GM18867 (cell line): Measurements from ENCODE around the gene ZNF740.

Source experiments
- ATAC-seq: cut with Tn5 transposase; IDR thresholded peaks from one replicate; pipeline ENCODE4 v1.9.1; 2021; ENCODE audit warnings: mild to moderate bottlenecking, moderate library complexity; ENCODE audit not compliant: unreplicated experiment

Gene ZNF740

GRCh38 chr12:53224061-53224896 is 43.8 kb downstream of the ZNF740 start:
- ATAC-seq = no peak

GRCh38 chr12:53224897-53225634 is 44.5 kb downstream of the ZNF740 start:
- no peak for ATAC-seq

GRCh38 chr12:53225635-53226424 is 45.3 kb downstream of the ZNF740 start:
- no peak for ATAC-seq

- ATAC-seq = no peak
Observed at GRCh38 chr12:53226815-53227214, 46.3 kb downstream of the ZNF740 start.

GRCh38 chr12:53227341-53227740 is 46.8 kb downstream of the ZNF740 start:
- ATAC-seq = no peak

GRCh38 chr12:53227836-53228235 is 47.3 kb downstream of the ZNF740 start:
- no peak for ATAC-seq

GRCh38 chr12:53229454-53229853 is 48.9 kb downstream of the ZNF740 start:
- ATAC-seq = no peak

- ATAC-seq = no peak
Observed at GRCh38 chr12:53230108-53230845, 49.8 kb downstream of the ZNF740 start.

- ATAC-seq = no peak
Observed at GRCh38 chr12:53231671-53231920, 51.1 kb downstream of the ZNF740 start.

- ATAC-seq = peak; percentile 54
Observed at GRCh38 chr12:53231921-53232645, 51.6 kb downstream of the ZNF740 start, which contains the start of gene RARG. TSS of gene RARG (minus strand) at chr12:53232209. CDS start at chr12:53227545, 4,664 bp downstream.

- peak; percentile 35 for ATAC-seq
Observed at GRCh38 chr12:53232646-53233461, 52.3 kb downstream of the ZNF740 start.

GRCh38 chr12:53233671-53234121 is 53.2 kb downstream of the ZNF740 start:
- no peak for ATAC-seq

GRCh38 chr12:53234271-53234914 is 53.9 kb downstream of the ZNF740 start:
- ATAC-seq = no peak

GRCh38 chr12:53235164-53235563 is 54.6 kb downstream of the ZNF740 start:
- no peak for ATAC-seq

- ATAC-seq = no peak
Observed at GRCh38 chr12:53235742-53236442, 55.4 kb downstream of the ZNF740 start.

- no peak for ATAC-seq
Observed at GRCh38 chr12:53236443-53237111, 56.1 kb downstream of the ZNF740 start.

GRCh38 chr12:53239643-53240258 is 59.2 kb downstream of the ZNF740 start:
- ATAC-seq = no peak
